SK-N-SH (cell line): ENCODE results near the gene SLC39A13. TPM values are rescaled to one million over a fixed set of nuclear protein-coding genes. Genes with fewer than 3 reads are reported as not detected.

Source experiments
- CTCF ChIA-PET: fragments of 300-600, 350-600 bp; formaldehyde crosslinking; extraction: SDS; loops from one replicate; lab custom pipeline; 2021; lab: Yijun Ruan, JAX
- POLR2A ChIA-PET: fragments of 350-600 bp; sonication (Branson Sonifier 250); formaldehyde crosslinking; extraction: SDS; loops from one replicate; lab custom pipeline; 2020; ENCODE audit warnings: antibody characterized with exemption, inconsistent platforms; lab: Yijun Ruan, JAX
- DNase-seq: peaks from one replicate; pipeline ENCODE4 v3.0.0; 2012
- H2AFZ ChIP-seq: fragments of 200-600 bp; sonication (generic); 2 replicates; pipeline ENCODE4 v1.8.1; 2016; ENCODE audit warnings: antibody characterized with exemption, mild to moderate bottlenecking, low read depth
- H3F3A ChIP-seq: fragments of 200-600 bp; sonication (generic); replicated peaks from 2 replicates; pipeline ENCODE3; 2016; ENCODE audit warnings: antibody characterized with exemption, mild to moderate bottlenecking; ENCODE audit not compliant: insufficient read depth
- H3K27ac ChIP-seq, 2 experiments: fragments of 200-500 bp in 1 of 2; fragments of 200-600 bp in 1 of 2; sonication (Bioruptor generic) in 1 of 2; sonication (generic), shearing (Covaris generic) in 1 of 2; 2 replicates each; pipeline versions ENCODE4 v1.5.1 to v1.6.1; 2014 to 2016; ENCODE audit warnings: low read depth in 2 of 2, inconsistent platforms in 1 of 2, low read length in 1 of 2, mild to moderate bottlenecking in 1 of 2, mixed read lengths in 1 of 2
- H3K27me3 ChIP-seq: fragments of 200-600 bp; sonication (generic), shearing (Covaris generic); 2 replicates; pipeline ENCODE4 v1.6.1; 2016; ENCODE audit warnings: mixed run types; ENCODE audit not compliant: insufficient read depth
- H3K36me3 ChIP-seq, 2 experiments: fragments of 200-500 bp in 1 of 2; fragments of 200-600 bp in 1 of 2; sonication (Bioruptor generic) in 1 of 2; sonication (generic) in 1 of 2; replicated peaks in 1 of 2; 2 replicates each; pipeline versions ENCODE3 to v1.5.1; 2014 to 2016; ENCODE audit warnings: low read length in 1 of 2, mild to moderate bottlenecking in 1 of 2; ENCODE audit not compliant: insufficient read depth in 2 of 2, control insufficient read depth in 1 of 2
- H3K4me1 ChIP-seq, 2 experiments: fragments of 200-500 bp in 1 of 2; fragments of 200-600 bp in 1 of 2; sonication (Bioruptor generic) in 1 of 2; sonication (generic), shearing (Covaris generic) in 1 of 2; 2 replicates each; pipeline versions ENCODE4 v1.5.1 to v1.6.1; 2014 to 2016; ENCODE audit warnings: low read depth in 1 of 2, low read length in 1 of 2, mixed run types in 1 of 2; ENCODE audit not compliant: insufficient read depth in 2 of 2, control insufficient read depth in 1 of 2
- H3K4me2 ChIP-seq: fragments of 200-600 bp; sonication (generic), shearing (Covaris generic); 2 replicates; pipeline ENCODE4 v1.6.1; 2017; ENCODE audit warnings: mixed run types
- H3K4me3 ChIP-seq, 2 experiments: fragments of 200-500 bp in 1 of 2; fragments of 200-600 bp in 1 of 2; sonication (Bioruptor generic) in 1 of 2; sonication (generic), shearing (Covaris generic) in 1 of 2; 2 replicates each; pipeline versions ENCODE4 v1.5.1 to v1.8.1; 2014 to 2016; ENCODE audit warnings: low read depth in 2 of 2, inconsistent platforms in 1 of 2, low read length in 1 of 2, mild to moderate bottlenecking in 1 of 2, mixed read lengths in 1 of 2, moderate library complexity in 1 of 2
- H3K79me2 ChIP-seq: fragments of 200-600 bp; sonication (generic); 2 replicates; pipeline ENCODE4 v1.8.1; 2017; ENCODE audit warnings: mild to moderate bottlenecking; ENCODE audit not compliant: insufficient read depth
- H3K9ac ChIP-seq: fragments of 200-600 bp; sonication (generic); 2 replicates; pipeline ENCODE4 v1.6.1; 2017; ENCODE audit warnings: mixed run types
- H3K9me2 ChIP-seq: fragments of 200-600 bp; sonication (generic); 2 replicates; pipeline ENCODE4 v1.6.1; 2017; ENCODE audit warnings: mixed run types
- H3K9me3 ChIP-seq: fragments of 200-600 bp; sonication (generic); 2 replicates; pipeline ENCODE4 v1.6.1; 2017; ENCODE audit warnings: mixed run types, mild to moderate bottlenecking, moderate library complexity
- H4K20me1 ChIP-seq: fragments of 200-600 bp; sonication (generic); 2 replicates; pipeline ENCODE4 v1.6.1; 2017; ENCODE audit warnings: mild to moderate bottlenecking, mixed run types; ENCODE audit not compliant: insufficient read depth
- CHD2 ChIP-seq: fragments of 150-350 bp; IDR thresholded peaks from 2 replicates; pipeline ENCODE4 v1.6.1; 2018; ENCODE audit warnings: low read length; ENCODE audit not compliant: partially characterized antibody
- CTCF ChIP-seq: fragments of 200-600 bp; sonication (generic); IDR thresholded peaks from 2 replicates; pipeline ENCODE4 v1.6.1; 2017; ENCODE audit warnings: antibody characterized with exemption, mild to moderate bottlenecking, moderate library complexity
- ELF1 ChIP-seq: IDR thresholded peaks from 2 replicates; pipeline ENCODE4 v1.4.0; 2012
- EP300 ChIP-seq, 2 experiments: IDR thresholded peaks; 2 replicates each; pipeline versions ENCODE4 v1.4.0 to v1.6.1; 2012; ENCODE audit warnings: borderline replicate concordance in 1 of 2, low read depth in 1 of 2, low read length in 1 of 2
- FOXJ3 ChIP-seq: sonication (generic); formaldehyde crosslinking; IDR thresholded peaks from 2 replicates; pipeline ENCODE4 v1.5.1; 2020; ENCODE audit warnings: mild to moderate bottlenecking, missing genetic modification reagents
- IRF3 ChIP-seq: fragments of 150-350 bp; IDR thresholded peaks from 2 replicates; pipeline ENCODE4 v1.6.1; 2016; ENCODE audit warnings: mild to moderate bottlenecking, low read depth, low read length
- MAX ChIP-seq: IDR thresholded peaks from 2 replicates; pipeline ENCODE4 v1.4.0; 2012; ENCODE audit warnings: low read depth
- NFIC ChIP-seq: IDR thresholded peaks from 2 replicates; pipeline ENCODE4 v1.4.0; 2012; ENCODE audit warnings: borderline replicate concordance
- NRF1 ChIP-seq: IDR thresholded peaks from 2 replicates; pipeline ENCODE4 v1.6.1; 2012; ENCODE audit warnings: low read depth, mild to moderate bottlenecking, low read length
- RAD21 ChIP-seq: IDR thresholded peaks from 2 replicates; pipeline ENCODE4 v1.6.1; 2012; ENCODE audit warnings: mild to moderate bottlenecking, low read length
- RCOR1 ChIP-seq: fragments of 150-350 bp; IDR thresholded peaks from 2 replicates; pipeline ENCODE4 v1.6.1; 2017; ENCODE audit warnings: antibody characterized with exemption, low read length
- RFX5 ChIP-seq: IDR thresholded peaks from 2 replicates; pipeline ENCODE4 v1.6.1; 2012; ENCODE audit warnings: mild to moderate bottlenecking, improper control_type of control experiment, low read length
- TAF1 ChIP-seq: IDR thresholded peaks from 2 replicates; pipeline ENCODE4 v1.6.1; 2012; ENCODE audit warnings: low read depth, mild to moderate bottlenecking, low read length, moderate library complexity, borderline replicate concordance
- TEAD4 ChIP-seq: IDR thresholded peaks from 2 replicates; pipeline ENCODE4 v1.4.0; 2012; ENCODE audit warnings: mild to moderate bottlenecking, borderline replicate concordance; ENCODE audit not compliant: insufficient read depth
- WGBS: methylation state at CpG from one replicate; pipeline ENCODE4 v1.1.6; 2017; ENCODE audit warnings: low lambda C conversion rate; 5-methylcytosine and 5-hydroxymethylcytosine counted together
- polyA plus RNA-seq, 3 experiments: library from polyadenylated mRNA; depleted of rRNA; stranded (reverse); fragments of >200 nt; gene quantifications; 2 replicates each; pipeline ENCODE4 v1.2.3, GENCODE V29; 2012
- TF ChIP-seq, protein P1 (sequence below): fragments of 150-350 bp; IDR thresholded peaks from 2 replicates; pipeline ENCODE4 v1.6.1; 2017; ENCODE audit warnings: antibody characterized with exemption, low read length, low read depth, borderline replicate concordance

The SLC39A13 gene
- polyA plus RNA-seq, 1 of the 3 experiments (the other 2 are of a cell fraction) = 65.5 TPM

- TF ChIP-seq FOXJ3 (no peak), TEAD4 (no peak), IRF3 (no peak), RFX5 (no peak), NFIC (no peak), NRF1 (no peak)
- TF ChIP-seq, protein P1, sequence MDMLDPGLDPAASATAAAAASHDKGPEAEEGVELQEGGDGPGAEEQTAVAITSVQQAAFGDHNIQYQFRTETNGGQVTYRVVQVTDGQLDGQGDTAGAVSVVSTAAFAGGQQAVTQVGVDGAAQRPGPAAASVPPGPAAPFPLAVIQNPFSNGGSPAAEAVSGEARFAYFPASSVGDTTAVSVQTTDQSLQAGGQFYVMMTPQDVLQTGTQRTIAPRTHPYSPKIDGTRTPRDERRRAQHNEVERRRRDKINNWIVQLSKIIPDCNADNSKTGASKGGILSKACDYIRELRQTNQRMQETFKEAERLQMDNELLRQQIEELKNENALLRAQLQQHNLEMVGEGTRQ = no peak
These were observed 38.7 kb upstream of the SLC39A13 start (continued) for GRCh38 chr11:47369676-47370075.

- Histone ChIP-seq H3K79me2 (no peaks in the 10 kb centered on the region), H3K27ac (no peak overlapping the region), H3K27me3 (no peaks in the 10 kb centered on the region), H3K9ac (no peak overlapping the region), H3K9me2 (no peaks in the 10 kb centered on the region), H3K9me3 (no peaks in the 10 kb centered on the region), H3K36me3 (no peaks in the 10 kb centered on the region), H4K20me1 (no peaks in the 10 kb centered on the region), H3K4me2 (no peak overlapping the region), H3K4me1 (peaks cover 0 to 4% of the 10 kb centered on the region in 2 experiments; a peak in 1 of 4 replicates), H3K4me3 (no peak overlapping the region), H2AFZ (no peak overlapping the region), H3F3A (no peaks in the 10 kb centered on the region)
- TF ChIP-seq RAD21 = no peak
- TF ChIP-seq ELF1 = no peak
- TF ChIP-seq MAX = no peak
- no peak for TF ChIP-seq RCOR1
- no peak for TF ChIP-seq CTCF
- TF ChIP-seq FOXJ3 = no peak
- TF ChIP-seq CHD2 = no peak
- no peak for TF ChIP-seq EP300 (IDR thresholded peaks at IDR 0.05; ENCODE audit: borderline replicate concordance in 1 of 2, low read depth in 1 of 2, low read length in 1 of 2)
- TF ChIP-seq TAF1 = no peak
- WGBS = 83% methylated on average over 7 of the region's 7 CpGs
- ChIA-PET CTCF (interaction anchor here (1.0 to 7.4 kb wide), 10 partner anchors 12 to 219 kb away, joined by 3 to 239 read pairs (median 9); partner anchors contain the start of genes MYBPC3 and SLC39A13), POLR2A (interaction anchor here (1.0 kb wide), 1 partner anchor 124 kb away, joined by 4 read pairs; the partner anchor contains the start of gene ACP2)
- no peak for DNase-seq
These were observed 36.0 kb upstream of the SLC39A13 start for GRCh38 chr11:47372422-47372821.
